Raji (cell line): ENCODE data around the gene COLEC12.

ENCODE experiments used
- POLR2A ChIP-seq: IDR thresholded peaks from 2 replicates; pipeline ENCODE4 v1.6.1; 2011; ENCODE audit warnings: low read depth, low read length, control low read depth; ENCODE audit not compliant: insufficient read depth

Gene COLEC12

GRCh38 chr18:493986-494983 lies 6.2 kb downstream of the COLEC12 start:
- no peak for TF ChIP-seq POLR2A

DNA sequence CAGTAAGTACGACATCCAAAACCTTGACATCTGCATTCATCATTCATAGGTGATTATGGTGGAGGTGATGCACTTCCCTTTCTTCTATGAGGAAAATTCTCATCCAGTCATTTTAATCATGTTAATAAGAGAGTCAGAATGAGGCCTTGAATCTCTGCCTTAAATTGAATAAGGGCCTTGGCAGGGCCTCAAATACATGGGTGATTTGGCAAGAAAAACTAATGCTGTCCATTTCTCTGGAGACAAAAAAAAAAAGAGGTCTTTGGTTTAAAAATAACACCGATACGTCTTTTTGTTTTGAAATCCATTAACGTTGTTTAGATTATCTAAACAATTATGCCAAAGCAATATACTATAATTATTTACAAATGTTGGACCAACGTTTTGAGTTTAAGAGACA lies 8.1 kb downstream of the COLEC12 start:
- no peak for TF ChIP-seq POLR2A

- no peak for TF ChIP-seq POLR2A
Measured at GRCh38 chr18:490624-491023, 9.9 kb downstream of the COLEC12 start.

GRCh38 chr18:490024-490366 lies 10.5 kb downstream of the COLEC12 start:
- TF ChIP-seq POLR2A: no peak

- no peak for TF ChIP-seq POLR2A
Measured at GRCh38 chr18:489244-490023, 11.1 kb downstream of the COLEC12 start.

GRCh38 chr18:486929-487740 lies 13.4 kb downstream of the COLEC12 start:
- no peak for TF ChIP-seq POLR2A

- no peak for TF ChIP-seq POLR2A
Measured at GRCh38 chr18:484749-485464, 15.6 kb downstream of the COLEC12 start.

- no peak for TF ChIP-seq POLR2A
Measured at GRCh38 chr18:478681-479080, 21.8 kb downstream of the COLEC12 start.

GRCh38 chr18:477565-477964 lies 22.9 kb downstream of the COLEC12 start:
- no peak for TF ChIP-seq POLR2A

- no peak for TF ChIP-seq POLR2A
Measured at GRCh38 chr18:476251-476664, 24.2 kb downstream of the COLEC12 start.

DNA sequence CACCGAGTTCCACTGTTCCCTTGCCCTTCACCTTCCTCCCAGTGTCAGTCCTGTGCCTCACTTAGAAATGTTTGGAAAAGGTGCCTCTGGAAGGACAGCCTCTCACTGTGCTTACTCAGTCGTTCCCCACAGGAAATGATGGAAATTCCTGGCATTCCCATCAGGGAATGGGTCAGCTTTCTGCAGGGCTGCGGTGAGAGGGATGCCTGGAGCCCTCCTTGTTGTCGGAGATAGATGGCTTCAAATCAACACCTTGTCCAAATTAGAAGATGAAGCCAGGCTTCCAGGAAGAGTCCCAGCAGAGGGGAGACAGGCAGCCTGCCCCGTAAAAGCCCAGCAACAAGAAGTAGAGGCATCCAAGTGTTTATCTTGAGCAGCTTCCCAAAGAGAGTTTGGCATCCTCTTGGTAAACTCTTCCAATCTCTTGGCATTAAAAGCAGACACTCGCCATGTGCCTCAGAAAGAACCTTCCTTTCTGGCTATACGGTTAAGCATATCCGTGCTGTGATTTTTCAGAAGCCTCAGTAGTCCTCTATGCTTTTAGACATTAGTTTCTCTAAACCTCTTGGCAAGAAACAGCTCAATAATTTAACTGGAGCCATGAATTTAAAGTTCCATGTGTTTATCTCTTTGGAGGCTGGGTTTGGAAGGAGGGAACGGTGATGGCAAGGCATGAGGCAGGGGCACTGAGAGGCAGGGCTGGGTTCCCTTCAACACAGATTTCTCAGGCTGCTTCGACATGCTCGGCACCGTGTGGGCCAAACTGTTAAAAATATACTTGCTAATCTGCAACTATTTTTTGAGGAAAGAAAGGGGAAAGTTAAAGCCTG lies 25.1 kb downstream of the COLEC12 start:
- no peak for TF ChIP-seq POLR2A

- no peak for TF ChIP-seq POLR2A
Measured at GRCh38 chr18:474416-474815, 26.1 kb downstream of the COLEC12 start.

GRCh38 chr18:473802-474201 lies 26.7 kb downstream of the COLEC12 start:
- TF ChIP-seq POLR2A: no peak

DNA sequence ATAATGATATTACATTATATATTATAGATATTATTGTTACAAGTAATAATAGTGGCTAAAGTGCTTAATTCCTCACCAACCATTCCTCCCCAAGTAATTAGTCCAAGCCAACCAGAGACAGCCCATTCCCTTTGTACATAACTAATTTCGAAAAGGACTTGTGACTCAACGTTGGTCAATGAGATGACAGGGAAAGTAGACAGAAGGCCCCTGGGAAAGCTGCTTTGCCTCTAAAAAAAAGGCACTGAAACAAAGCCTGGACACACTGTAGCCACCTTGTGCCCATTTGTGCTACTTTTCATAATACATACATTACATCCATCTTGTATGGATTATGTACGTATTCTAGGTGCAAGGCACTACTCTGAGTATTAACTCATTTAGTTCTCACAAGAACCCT lies 28.8 kb downstream of the COLEC12 start:
- TF ChIP-seq POLR2A: no peak
